ENCODE results near the gene AMIGO2. TPM values are rescaled to one million over a fixed set of nuclear protein-coding genes. Genes with fewer than 3 reads are reported as not detected.

Gene AMIGO2
- total and polyA plus RNA-seq, 9 of the 15 experiments (the other 6 are each of a cell fraction or from before 2014, with no cell fraction given) = 2.0 to 8.3 (median 3.8) TPM

- TF ChIP-seq ZNF407 (IDR thresholded peaks at IDR 0.05; ENCODE audit: low read depth) (no peak), CHAMP1 (IDR thresholded peaks at IDR 0.05) (no peak), BCLAF1 (IDR thresholded peaks at IDR 0.05; ENCODE audit: borderline replicate concordance in 1 of 2, control insufficient read depth in 1 of 2, low read depth in 2 of 2, low read length in 1 of 2) (no peak), HES1 (IDR thresholded peaks at IDR 0.05; ENCODE audit: low read depth) (no peak), TEAD2 (tag; IDR thresholded peaks at IDR 0.05) (no peak), ZNF121 (CRISPR knock-in tag; conservative IDR thresholded peaks at IDR 0.05) (no peak)
Observed at GRCh38 chr12:47067176-47067575, 12.6 kb downstream of the AMIGO2 start (continued).
